ENCODE data around the gene OR2M2. TPM values are rescaled to one million over a fixed set of nuclear protein-coding genes. Genes with fewer than 3 reads are reported as not detected.

The OR2M2 gene, protein sequence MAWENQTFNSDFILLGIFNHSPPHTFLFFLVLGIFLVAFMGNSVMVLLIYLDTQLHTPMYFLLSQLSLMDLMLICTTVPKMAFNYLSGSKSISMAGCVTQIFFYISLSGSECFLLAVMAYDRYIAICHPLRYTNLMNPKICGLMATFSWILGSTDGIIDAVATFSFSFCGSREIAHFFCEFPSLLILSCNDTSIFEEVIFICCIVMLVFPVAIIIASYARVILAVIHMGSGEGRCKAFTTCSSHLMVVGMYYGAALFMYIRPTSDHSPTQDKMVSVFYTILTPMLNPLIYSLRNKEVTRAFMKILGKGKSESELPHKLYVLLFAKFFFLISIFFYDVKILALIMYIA
- total RNA-seq (2022; extraction: Qiagen RNA extraction), result not detected in 5 replicates

GRCh38 chr1:248174521-248174920 lies at the start of gene OR2M2:
Gene OR2M2, plus strand, starts transcription at chr1:248174821. Its CDS starts 5,165 bp downstream, at chr1:248179986.

GRCh38 chr1:248144513-248145198 lies 30.0 kb upstream of the OR2M2 start, which contains the start of gene OR2M5:
Gene OR2M5, plus strand, starts transcription at chr1:248145148. Its CDS starts 0 bp downstream, at chr1:248145148.

GRCh38 chr1:248196965-248197364 lies 22.3 kb downstream of the OR2M2 start, which contains the start of gene OR2M3:
Gene OR2M3, plus strand, starts transcription at chr1:248197265. Its CDS starts 5,803 bp downstream, at chr1:248203068.

Other genes with a start within 250 kb of the OR2M2 start
- gene OR2AJ1, start 249.9 kb upstream of the OR2M2 start, total RNA-seq (2022; extraction: Qiagen RNA extraction), result not detected in 5 replicates
- not detected in 5 replicates for gene OR2L8, start 226.0 kb upstream of the OR2M2 start, total RNA-seq (2022; extraction: Qiagen RNA extraction)
- gene OR2AK2, start 209.6 kb upstream of the OR2M2 start, total RNA-seq (2022; extraction: Qiagen RNA extraction), result not detected in 5 replicates
- gene OR2L5, start 161.2 kb upstream of the OR2M2 start, total RNA-seq (2022; extraction: Qiagen RNA extraction), result not detected in 5 replicates
- not detected in 5 replicates for gene OR2L2, start 144.8 kb upstream of the OR2M2 start, total RNA-seq (2022; extraction: Qiagen RNA extraction)
- gene OR2L3, start 128.0 kb upstream of the OR2M2 start, total RNA-seq (2022; extraction: Qiagen RNA extraction), result not detected in 5 replicates
- not detected in 5 replicates for gene OR2L13, start 79.6 kb upstream of the OR2M2 start, total RNA-seq (2022; extraction: Qiagen RNA extraction)
- not detected in 5 replicates for gene OR2M5, start 29.7 kb upstream of the OR2M2 start, total RNA-seq (2022; extraction: Qiagen RNA extraction)
- not detected in 5 replicates for gene OR2M3, start 22.4 kb downstream of the OR2M2 start, total RNA-seq (2022; extraction: Qiagen RNA extraction)
- not detected in 5 replicates for gene OR2M4, start 56.6 kb downstream of the OR2M2 start, total RNA-seq (2022; extraction: Qiagen RNA extraction)
- gene OR2T33, start 103.2 kb downstream of the OR2M2 start, total RNA-seq (2022; extraction: Qiagen RNA extraction), result not detected in 5 replicates
- gene OR2T12, start 128.6 kb downstream of the OR2M2 start, total RNA-seq (2022; extraction: Qiagen RNA extraction), result not detected in 5 replicates
- gene OR2M7, start 149.7 kb downstream of the OR2M2 start, total RNA-seq (2022; extraction: Qiagen RNA extraction), result not detected in 5 replicates
- gene OR14C36, start 174.0 kb downstream of the OR2M2 start, total RNA-seq (2022; extraction: Qiagen RNA extraction), result not detected in 5 replicates
- not detected in 5 replicates for gene OR2T4, start 186.8 kb downstream of the OR2M2 start, total RNA-seq (2022; extraction: Qiagen RNA extraction)
- gene OR2T6, start 200.9 kb downstream of the OR2M2 start, total RNA-seq (2022; extraction: Qiagen RNA extraction), result not detected in 5 replicates
- gene OR2T1, start 228.2 kb downstream of the OR2M2 start, total RNA-seq (2022; extraction: Qiagen RNA extraction), result not detected in 5 replicates